Esophagus muscularis mucosa (tissue), 4 donors: ENCODE results near the gene CDK5. TPM values are rescaled to one million over a fixed set of nuclear protein-coding genes. Genes with fewer than 3 reads are reported as not detected.
"Not testable (repeated sequence)": the region's sequence is repeated elsewhere in the genome, so short reads cannot be mapped to it uniquely, and the experiment has no call there.

Experiments used
- DNase-seq: peaks from one replicate; pipeline ENCODE4 v3.0.0-alpha.2; 2017; ENCODE audit errors: extremely low spot score
- H3K27ac ChIP-seq, 4 donors: fragments of 200-600 bp; sonication (generic); replicated peaks in 1 of 4; 1 replicate in 3 of 4; 2 replicates in 1 of 4; pipeline ENCODE4 v1.5.1; 2016 to 2019; ENCODE audit warnings: mild to moderate bottlenecking in 1 of 4
- H3K27me3 ChIP-seq, 4 donors: fragments of 200-600 bp; sonication (generic); one replicate each; pipeline versions ENCODE4 v1.5.1 to v1.6.0; 2016 to 2019
- H3K36me3 ChIP-seq, 4 donors: fragments of 200-600 bp; sonication (generic); one replicate each; pipeline ENCODE4 v1.5.1; 2016 to 2019
- H3K4me1 ChIP-seq, 4 donors: fragments of 200-600 bp; sonication (generic); one replicate each; pipeline ENCODE4 v1.5.1; 2016 to 2019
- H3K4me3 ChIP-seq, 4 donors: fragments of 200-600 bp; sonication (generic); 1 replicate in 2 of 4; 2 replicates in 2 of 4; pipeline ENCODE4 v1.5.1; 2016 to 2019; ENCODE audit warnings: mild to moderate bottlenecking in 4 of 4, moderate library complexity in 1 of 4
- H3K9me3 ChIP-seq, 4 donors: fragments of 200-600 bp; sonication (generic); 1 replicate in 3 of 4; 2 replicates in 1 of 4; pipeline ENCODE4 v1.5.1; 2016 to 2019
- EP300 ChIP-seq: sonication (generic); formaldehyde crosslinking; IDR thresholded peaks from one replicate; pipeline ENCODE4 v1.6.1; 2017; ENCODE audit warnings: antibody characterized with exemption
- POLR2A ChIP-seq: fragments of 450-650 bp; IDR thresholded peaks from one replicate; pipeline ENCODE4 v1.6.1; 2017; ENCODE audit warnings: antibody characterized with exemption, moderate library complexity, mild to moderate bottlenecking, low read depth
- POLR2AphosphoS5 ChIP-seq, 2 donors: sonication (generic); formaldehyde crosslinking; IDR thresholded peaks; one replicate each; pipeline ENCODE4 v1.6.1; 2017; ENCODE audit warnings: antibody characterized with exemption in 2 of 2
- WGBS: methylation state at CpG from one replicate; pipeline ENCODE4 v1.1.5; 2018; 5-methylcytosine and 5-hydroxymethylcytosine counted together
- intact Hi-C: fragments of 100-400 bp; cut with DNase I; formaldehyde crosslinking; loops from one replicate; pipeline ENCODE4 v1.15.1; 2023
- total RNA-seq, 4 donors: library from RNA; depleted of rRNA; stranded (reverse); fragments of >200 nt; gene quantifications; one replicate each; pipeline versions ENCODE4 v1.1.0 to v1.2.1, GENCODE V29; 2016
- TF ChIP-seq, protein P1 (sequence below), 3 experiments: fragments of 200-600 bp in 2 of 3; fragments of 450-650 bp in 1 of 3; sonication (generic) in 2 of 3; IDR thresholded peaks; one replicate each; pipeline ENCODE4 v1.5.1; 2017 to 2019; ENCODE audit warnings: antibody characterized with exemption in 3 of 3, mild to moderate bottlenecking in 2 of 3, moderate library complexity in 1 of 3

CDK5 gene
- total RNA-seq, 4 donors from 2014 or later = 5.3 to 10.4 (median 9.7) TPM

DNA sequence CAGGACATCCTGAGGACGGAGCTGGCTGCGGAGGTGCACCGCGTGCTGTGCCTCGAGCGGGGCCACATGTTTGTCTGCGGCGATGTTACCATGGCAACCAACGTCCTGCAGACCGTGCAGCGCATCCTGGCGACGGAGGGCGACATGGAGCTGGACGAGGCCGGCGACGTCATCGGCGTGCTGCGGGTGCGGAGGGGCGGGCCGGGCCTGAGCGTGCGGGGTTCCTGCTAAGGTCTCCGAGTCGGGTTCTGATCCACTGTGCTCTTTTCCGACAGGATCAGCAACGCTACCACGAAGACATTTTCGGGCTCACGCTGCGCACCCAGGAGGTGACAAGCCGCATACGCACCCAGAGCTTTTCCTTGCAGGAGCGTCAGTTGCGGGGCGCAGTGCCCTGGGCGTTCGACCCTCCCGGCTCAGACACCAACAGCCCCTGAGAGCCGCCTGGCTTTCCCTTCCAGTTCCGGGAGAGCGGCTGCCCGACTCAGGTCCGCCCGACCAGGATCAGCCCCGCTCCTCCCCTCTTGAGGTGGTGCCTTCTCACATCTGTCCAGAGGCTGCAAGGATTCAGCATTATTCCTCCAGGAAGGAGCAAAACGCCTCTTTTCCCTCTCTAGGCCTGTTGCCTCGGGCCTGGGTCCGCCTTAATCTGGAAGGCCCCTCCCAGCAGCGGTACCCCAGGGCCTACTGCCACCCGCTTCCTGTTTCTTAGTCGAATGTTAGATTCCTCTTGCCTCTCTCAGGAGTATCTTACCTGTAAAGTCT lies 43.8 kb downstream of the CDK5 start:
- peak overlapping the region; percentile 29 to 51 (median 36) for H3K4me3 ChIP-seq

DNA sequence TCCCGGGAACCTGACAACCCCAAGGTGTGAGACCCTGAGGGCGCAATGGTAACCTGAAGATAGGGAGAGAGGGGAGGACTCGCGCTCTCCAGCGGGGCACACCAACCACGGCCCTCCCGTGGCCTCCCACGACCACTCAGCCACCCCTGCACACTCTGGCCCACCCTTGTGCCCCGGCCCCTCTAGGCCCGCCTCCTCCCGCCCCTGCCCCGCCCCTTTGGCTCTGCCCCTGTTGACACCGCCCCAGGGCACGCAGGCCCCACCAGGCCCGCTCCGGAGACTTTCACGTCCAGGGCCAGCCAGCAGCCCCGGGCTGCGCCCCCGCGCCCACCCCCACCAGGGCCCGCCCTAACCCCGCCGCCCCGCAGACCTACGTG lies 44.4 kb downstream of the CDK5 start:
- no peak overlapping the region for H3K27ac ChIP-seq
- peaks cover 0 to 29% (median 2%) of the 10 kb centered on the region in 4 donors for H3K36me3 ChIP-seq
- intact Hi-C loops = loop anchor here (10.0 kb wide), 1 partner anchor 239 kb away; no protein-coding TSS in a partner anchor
- DNase-seq = no peak
- peaks cover 33 to 44% (median 35%) of the 10 kb centered on the region in 4 donors for H3K4me1 ChIP-seq
- H3K9me3 ChIP-seq = no peaks in the 10 kb centered on the region
- peak overlapping the region; percentile 29 to 51 (median 36) for H3K4me3 ChIP-seq
- peaks cover 0 to 94% (median 39%) of the 10 kb centered on the region in 4 donors for H3K27me3 ChIP-seq
- TF ChIP-seq POLR2AphosphoS5 (IDR thresholded peaks at IDR 0.05) = no peak
- WGBS = 40% methylated on average over 7 of the region's 26 CpGs

More for the DNA sequence above, 43.8 kb downstream of the CDK5 start:
- Histone ChIP-seq H3K27ac (no peak overlapping the region), H3K4me1 (peaks cover 33 to 44% (median 36%) of the 10 kb centered on the region in 4 donors), H3K9me3 (no peaks in the 10 kb centered on the region), H3K27me3 (peaks cover 0 to 94% (median 39%) of the 10 kb centered on the region in 4 donors), H3K36me3 (peaks cover 0 to 29% (median 2%) of the 10 kb centered on the region in 4 donors)
- WGBS = 27% methylated on average over 16 of the region's 55 CpGs
- DNase-seq = no peak
- TF ChIP-seq, protein P1, sequence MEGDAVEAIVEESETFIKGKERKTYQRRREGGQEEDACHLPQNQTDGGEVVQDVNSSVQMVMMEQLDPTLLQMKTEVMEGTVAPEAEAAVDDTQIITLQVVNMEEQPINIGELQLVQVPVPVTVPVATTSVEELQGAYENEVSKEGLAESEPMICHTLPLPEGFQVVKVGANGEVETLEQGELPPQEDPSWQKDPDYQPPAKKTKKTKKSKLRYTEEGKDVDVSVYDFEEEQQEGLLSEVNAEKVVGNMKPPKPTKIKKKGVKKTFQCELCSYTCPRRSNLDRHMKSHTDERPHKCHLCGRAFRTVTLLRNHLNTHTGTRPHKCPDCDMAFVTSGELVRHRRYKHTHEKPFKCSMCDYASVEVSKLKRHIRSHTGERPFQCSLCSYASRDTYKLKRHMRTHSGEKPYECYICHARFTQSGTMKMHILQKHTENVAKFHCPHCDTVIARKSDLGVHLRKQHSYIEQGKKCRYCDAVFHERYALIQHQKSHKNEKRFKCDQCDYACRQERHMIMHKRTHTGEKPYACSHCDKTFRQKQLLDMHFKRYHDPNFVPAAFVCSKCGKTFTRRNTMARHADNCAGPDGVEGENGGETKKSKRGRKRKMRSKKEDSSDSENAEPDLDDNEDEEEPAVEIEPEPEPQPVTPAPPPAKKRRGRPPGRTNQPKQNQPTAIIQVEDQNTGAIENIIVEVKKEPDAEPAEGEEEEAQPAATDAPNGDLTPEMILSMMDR (IDR thresholded peaks at IDR 0.05) = peak in 1 of 3 experiments; percentile 25
- TF ChIP-seq EP300 (no peak), POLR2AphosphoS5 (IDR thresholded peaks at IDR 0.05) (no peak), POLR2A (no peak)
- intact Hi-C loops = loop anchor here (10.0 kb wide), 1 partner anchor 239 kb away; no protein-coding TSS in a partner anchor

DNA sequence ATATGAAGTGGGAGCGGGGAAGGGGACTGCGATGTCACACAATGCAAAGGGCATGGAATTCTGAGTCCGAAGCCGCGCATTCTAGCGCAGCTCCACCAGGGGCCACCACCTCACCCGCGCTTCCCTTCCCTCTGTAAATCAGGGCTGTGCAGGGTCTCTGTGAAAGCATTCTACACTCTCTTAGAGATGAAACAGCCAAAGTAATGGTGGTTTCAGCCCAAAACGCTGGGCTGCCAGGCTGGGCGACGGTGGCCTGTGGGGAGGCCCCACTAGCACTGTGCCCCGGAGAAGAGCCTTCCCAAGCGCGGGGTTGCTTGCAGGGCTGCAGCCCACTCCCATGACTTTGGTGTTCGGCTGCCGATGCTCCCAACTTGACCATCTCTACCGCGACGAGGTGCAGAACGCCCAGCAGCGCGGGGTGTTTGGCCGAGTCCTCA lies 44.8 kb downstream of the CDK5 start:
- DNase-seq = no peak
- Histone ChIP-seq H3K36me3 (peaks cover 0 to 29% (median 2%) of the 10 kb centered on the region in 4 donors), H3K4me1 (peaks cover 28 to 44% (median 33%) of the 10 kb centered on the region in 4 donors), H3K4me3 (peak overlapping the region in 2 of 4 donors; percentile 29 to 40), H3K27me3 (peaks cover 0 to 93% (median 36%) of the 10 kb centered on the region in 4 donors), H3K9me3 (no peaks in the 10 kb centered on the region), H3K27ac (no peak overlapping the region)
- WGBS = 49% methylated on average over 12 of the region's 23 CpGs
- intact Hi-C loops = loop anchor here (10.0 kb wide), 1 partner anchor 238 kb away; no protein-coding TSS in a partner anchor
- TF ChIP-seq POLR2AphosphoS5 (IDR thresholded peaks at IDR 0.05) = no peak
- no peak for TF ChIP-seq POLR2A
- TF ChIP-seq EP300 = no peak
- TF ChIP-seq, protein P1 (IDR thresholded peaks at IDR 0.05) = peak; percentile 24 to 44 (median 25)

DNA sequence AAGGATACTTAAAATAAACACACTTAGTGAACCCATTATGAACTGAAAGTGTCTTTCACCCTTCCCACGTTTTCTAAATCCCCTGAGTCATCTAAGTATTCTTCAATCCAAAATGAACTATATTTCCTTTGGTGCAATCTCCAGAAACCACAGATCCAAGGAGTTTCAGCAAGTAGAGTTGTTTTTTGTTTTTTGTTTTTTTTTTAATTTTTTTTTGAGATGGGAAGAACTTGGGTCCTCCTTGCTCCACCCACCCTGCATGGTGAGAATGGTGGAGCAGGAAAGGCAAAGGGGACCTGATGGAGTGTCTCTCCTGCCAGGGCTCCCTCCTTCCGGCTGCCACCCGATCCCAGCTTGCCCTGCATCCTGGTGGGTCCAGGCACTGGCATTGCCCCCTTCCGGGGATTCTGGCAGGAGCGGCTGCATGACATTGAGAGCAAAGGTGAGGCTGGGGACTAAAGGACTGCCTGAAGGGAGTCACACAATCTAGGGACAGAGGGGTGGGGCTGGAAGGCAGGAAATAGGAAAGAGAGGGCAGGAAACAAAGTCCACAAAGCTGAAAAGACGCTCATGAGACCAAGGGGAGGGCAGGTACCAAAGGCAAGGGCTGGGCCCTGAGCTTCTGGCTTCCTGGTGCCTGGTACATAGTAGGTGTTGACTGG lies 45.5 kb downstream of the CDK5 start:
- H3K9me3 ChIP-seq = no peaks in the 10 kb centered on the region
- no peak overlapping the region for H3K27ac ChIP-seq
- H3K4me1 ChIP-seq = peaks cover 29 to 43% (median 34%) of the 10 kb centered on the region in 4 donors
- H3K4me3 ChIP-seq = no peak overlapping the region
- TF ChIP-seq POLR2AphosphoS5 (IDR thresholded peaks at IDR 0.05) (no peak), EP300 (no peak), POLR2A (no peak)
- TF ChIP-seq, protein P1 (IDR thresholded peaks at IDR 0.05) = no peak
- peaks cover 0 to 93% (median 32%) of the 10 kb centered on the region in 4 donors for H3K27me3 ChIP-seq
- H3K36me3 ChIP-seq = peaks cover 0 to 29% (median 2%) of the 10 kb centered on the region in 4 donors
- 83% methylated on average over 5 of the region's 6 CpGs for WGBS
- DNase-seq = no peak
- intact Hi-C loops = loop anchor here (10.0 kb wide), 1 partner anchor 237 kb away; no protein-coding TSS in a partner anchor

DNA sequence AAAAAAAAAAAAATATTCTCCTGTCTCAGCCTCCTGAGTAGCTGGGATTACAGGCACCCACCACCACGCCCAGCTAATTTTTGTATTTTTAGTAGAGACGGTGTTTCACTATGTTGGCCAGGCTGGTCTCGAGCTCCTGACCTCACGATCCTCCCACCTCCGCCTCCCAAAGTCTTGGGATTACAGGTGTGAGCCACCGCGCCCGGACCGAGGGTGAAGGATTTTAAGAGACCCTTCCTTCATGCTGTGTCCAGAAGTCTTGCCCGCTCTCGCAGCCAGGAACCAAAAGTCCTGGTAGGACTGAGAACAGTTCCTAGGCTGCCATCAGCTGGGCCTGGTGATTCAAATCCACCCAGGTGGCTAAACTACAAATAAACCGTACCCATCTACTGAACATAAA lies 46.1 kb downstream of the CDK5 start:
- intact Hi-C loops = loop anchor here (10.0 kb wide), 1 partner anchor 237 kb away; no protein-coding TSS in a partner anchor
- H3K4me3 ChIP-seq, H3K27ac ChIP-seq, DNase-seq, H3K9me3 ChIP-seq: not testable (repeated sequence)
- peaks cover 31 to 43% (median 38%) of the 10 kb centered on the region in 4 donors for H3K4me1 ChIP-seq
- WGBS = 88% methylated on average over 12 of the region's 12 CpGs
- peaks cover 0 to 87% (median 32%) of the 10 kb centered on the region in 4 donors for H3K27me3 ChIP-seq
- peaks cover 0 to 30% (median 2%) of the 10 kb centered on the region in 4 donors for H3K36me3 ChIP-seq
